HG02870 (cell line): ENCODE results near the gene SLC6A1.

Source experiments
- ATAC-seq: cut with Tn5 transposase; IDR thresholded peaks from one replicate; pipeline ENCODE4 v1.9.1; 2021; ENCODE audit warnings: mild to moderate bottlenecking, moderate library complexity; ENCODE audit not compliant: unreplicated experiment

Gene SLC6A1

GRCh38 chr3:10970306-10970960 lies 22.1 kb upstream of the SLC6A1 start:
- no peak for ATAC-seq

- ATAC-seq = no peak
Observed at GRCh38 chr3:10972072-10972782, 20.3 kb upstream of the SLC6A1 start.

GRCh38 chr3:10973046-10973595 lies 19.4 kb upstream of the SLC6A1 start:
- no peak for ATAC-seq

GRCh38 chr3:10974131-10974530 lies 18.4 kb upstream of the SLC6A1 start:
- ATAC-seq = no peak

- no peak for ATAC-seq
Observed at GRCh38 chr3:10974746-10975375, 17.7 kb upstream of the SLC6A1 start.

- no peak for ATAC-seq
Observed at GRCh38 chr3:10975695-10976234, 16.8 kb upstream of the SLC6A1 start.

GRCh38 chr3:10976770-10977169 lies 15.8 kb upstream of the SLC6A1 start:
- no peak for ATAC-seq

- ATAC-seq = no peak
Observed at GRCh38 chr3:10977892-10978510, 14.5 kb upstream of the SLC6A1 start.

GRCh38 chr3:10978956-10979355 lies 13.6 kb upstream of the SLC6A1 start:
- no peak for ATAC-seq

GRCh38 chr3:10980312-10980711 lies 12.2 kb upstream of the SLC6A1 start:
- ATAC-seq = no peak

- no peak for ATAC-seq
Observed at GRCh38 chr3:10981031-10981430, 11.5 kb upstream of the SLC6A1 start.

GRCh38 chr3:10981961-10982360 lies 10.6 kb upstream of the SLC6A1 start:
- no peak for ATAC-seq

GRCh38 chr3:10982782-10983181 lies 9.8 kb upstream of the SLC6A1 start:
- ATAC-seq = no peak

- no peak for ATAC-seq
Observed at GRCh38 chr3:10983219-10983916, 9.2 kb upstream of the SLC6A1 start.

GRCh38 chr3:10984371-10984896 lies 8.1 kb upstream of the SLC6A1 start:
- no peak for ATAC-seq

GRCh38 chr3:10985181-10985580 lies 7.4 kb upstream of the SLC6A1 start:
- no peak for ATAC-seq

GRCh38 chr3:10986592-10986991 lies 6.0 kb upstream of the SLC6A1 start:
- ATAC-seq = no peak

- no peak for ATAC-seq
Observed at GRCh38 chr3:10988001-10988665, 4.4 kb upstream of the SLC6A1 start.

GRCh38 chr3:10988991-10989484 lies 3.5 kb upstream of the SLC6A1 start:
- no peak for ATAC-seq
